H1 (cell line): ENCODE data around the gene OR52K2.

ENCODE experiments used
- ASH2L ChIP-seq: fragments of 200-600, 300-600 bp; sonication (generic); IDR thresholded peaks from one replicate; pipeline ENCODE4 v1.7.1; 2017; ENCODE audit warnings: low read length
- CEBPB ChIP-seq: IDR thresholded peaks from 2 replicates; pipeline ENCODE4 v1.6.1; 2012; ENCODE audit warnings: low read depth, low read length
- CTCF ChIP-seq, 3 experiments: IDR thresholded peaks; 1 replicate in 2 of 3; 2 replicates in 1 of 3; pipeline versions ENCODE4 v1.5.1 to v1.6.1; 2011; ENCODE audit warnings: low read length in 3 of 3, mild to moderate bottlenecking in 3 of 3, inconsistent platforms in 2 of 3, low read depth in 1 of 3, moderate library complexity in 1 of 3; ENCODE audit not compliant: insufficient read depth in 1 of 3; ENCODE audit errors: control extremely low read depth in 1 of 3
- EGR1 ChIP-seq: IDR thresholded peaks from 2 replicates; pipeline ENCODE4 v1.6.1; 2011; ENCODE audit warnings: low read depth, low read length, borderline replicate concordance
- POLR2A ChIP-seq, 2 experiments: IDR thresholded peaks; 1 replicate in 1 of 2; 2 replicates in 1 of 2; pipeline ENCODE4 v1.6.1; 2011; ENCODE audit warnings: low read depth in 2 of 2, low read length in 2 of 2, mild to moderate bottlenecking in 2 of 2; ENCODE audit errors: control extremely low read depth in 1 of 2
- POLR2AphosphoS5 ChIP-seq: IDR thresholded peaks from 2 replicates; pipeline ENCODE4 v1.6.1; 2011; ENCODE audit warnings: low read depth, low read length

GRCh38 chr11:4460151-4460550 lies 11.1 kb downstream of the OR52K2 start:
- TF ChIP-seq CEBPB (no peak), ASH2L (no peak), POLR2A (IDR thresholded peaks at IDR 0.05; ENCODE audit: control extremely low read depth in 1 of 2, low read depth in 2 of 2, low read length in 2 of 2) (no peak), POLR2AphosphoS5 (no peak), EGR1 (no peak), CTCF (IDR thresholded peaks at IDR 0.05; ENCODE audit: control extremely low read depth in 1 of 3, insufficient read depth in 1 of 3, low read depth in 1 of 3, low read length in 3 of 3) (no peak)
